ENCODE measurements around the gene INO80.
"Not testable (repeated sequence)": the region's sequence is repeated elsewhere in the genome, so short reads cannot be mapped to it uniquely, and the experiment has no call there.

Gene INO80

DNA sequence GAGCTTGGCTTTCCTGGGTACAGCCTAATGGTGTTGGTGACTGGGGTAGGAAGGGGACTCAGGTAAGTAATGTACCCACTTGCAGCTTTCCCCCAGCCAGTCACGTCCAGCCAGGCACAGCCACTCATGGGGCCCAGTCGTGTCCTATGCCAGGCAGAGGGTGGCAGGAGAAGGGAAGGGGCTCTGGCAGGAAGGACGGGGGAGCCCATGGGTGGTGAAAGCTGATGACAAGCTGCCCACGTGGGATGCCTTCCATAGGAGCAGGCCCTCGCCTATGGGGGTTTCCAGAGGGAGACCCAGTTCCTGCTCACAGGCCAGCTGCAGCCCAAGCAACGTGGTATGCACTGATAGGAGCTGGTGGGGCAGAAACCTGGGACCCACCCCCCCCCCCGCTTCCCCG is 152.1 kb downstream of the INO80 start:
- TF ChIP-seq, protein P1, sequence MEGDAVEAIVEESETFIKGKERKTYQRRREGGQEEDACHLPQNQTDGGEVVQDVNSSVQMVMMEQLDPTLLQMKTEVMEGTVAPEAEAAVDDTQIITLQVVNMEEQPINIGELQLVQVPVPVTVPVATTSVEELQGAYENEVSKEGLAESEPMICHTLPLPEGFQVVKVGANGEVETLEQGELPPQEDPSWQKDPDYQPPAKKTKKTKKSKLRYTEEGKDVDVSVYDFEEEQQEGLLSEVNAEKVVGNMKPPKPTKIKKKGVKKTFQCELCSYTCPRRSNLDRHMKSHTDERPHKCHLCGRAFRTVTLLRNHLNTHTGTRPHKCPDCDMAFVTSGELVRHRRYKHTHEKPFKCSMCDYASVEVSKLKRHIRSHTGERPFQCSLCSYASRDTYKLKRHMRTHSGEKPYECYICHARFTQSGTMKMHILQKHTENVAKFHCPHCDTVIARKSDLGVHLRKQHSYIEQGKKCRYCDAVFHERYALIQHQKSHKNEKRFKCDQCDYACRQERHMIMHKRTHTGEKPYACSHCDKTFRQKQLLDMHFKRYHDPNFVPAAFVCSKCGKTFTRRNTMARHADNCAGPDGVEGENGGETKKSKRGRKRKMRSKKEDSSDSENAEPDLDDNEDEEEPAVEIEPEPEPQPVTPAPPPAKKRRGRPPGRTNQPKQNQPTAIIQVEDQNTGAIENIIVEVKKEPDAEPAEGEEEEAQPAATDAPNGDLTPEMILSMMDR (IDR thresholded peaks at IDR 0.05; ENCODE audit: low read depth, low read length, missing control alignments) = no peak
- no peak overlapping the region for H3K4me3 ChIP-seq (replicated peaks; ENCODE audit: low read depth, low read length)
- DNase-seq (ENCODE audit: extremely low read depth, low read depth) = no peak

DNA sequence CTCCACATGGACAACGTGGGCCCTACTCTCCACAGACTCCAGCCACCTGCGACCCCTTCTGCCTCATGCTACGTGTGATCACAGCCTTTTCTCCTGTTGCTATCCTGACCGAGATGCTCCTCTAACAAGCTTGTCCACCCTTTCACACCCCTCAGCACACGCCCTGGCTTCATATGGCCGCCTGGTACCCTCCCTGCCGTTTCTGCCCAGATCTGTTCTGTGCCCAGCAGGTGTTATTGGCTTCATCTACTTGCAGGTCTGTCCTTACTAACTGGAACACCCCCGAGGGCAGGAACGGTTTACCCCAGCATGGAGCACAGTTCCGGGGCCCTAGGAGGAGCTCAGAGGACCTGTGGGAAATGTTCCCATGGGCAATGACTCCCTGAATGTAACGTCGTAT is 152.9 kb downstream of the INO80 start:
- TF ChIP-seq, protein P1 (IDR thresholded peaks at IDR 0.05; ENCODE audit: low read depth, low read length, missing control alignments) = no peak
- no peak overlapping the region for H3K4me3 ChIP-seq (replicated peaks; ENCODE audit: low read depth, low read length)
- no peak for DNase-seq (ENCODE audit: extremely low read depth, low read depth)

DNA sequence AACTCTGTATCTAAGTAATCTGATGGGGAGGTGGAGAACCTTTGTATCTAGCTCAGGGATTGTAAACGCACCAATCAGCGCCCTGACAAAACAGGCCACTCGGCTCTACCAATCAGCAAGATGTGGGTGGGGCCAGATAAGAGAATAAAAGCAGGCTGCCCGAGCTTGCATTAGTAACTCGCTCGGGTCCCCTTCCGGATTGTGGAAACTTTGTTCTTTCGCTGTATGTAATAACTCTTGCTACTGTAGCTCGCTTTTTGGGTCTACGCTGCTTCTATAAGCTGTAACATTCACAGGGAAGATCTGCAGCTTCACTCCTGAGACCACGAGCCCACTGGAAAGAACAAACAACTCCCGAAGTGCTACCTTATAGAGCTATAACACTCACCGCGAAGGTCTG is 153.8 kb downstream of the INO80 start:
- DNase-seq (ENCODE audit: extremely low read depth, low read depth); H3K4me3 ChIP-seq (replicated peaks; ENCODE audit: low read depth, low read length): not testable (repeated sequence)

DNA sequence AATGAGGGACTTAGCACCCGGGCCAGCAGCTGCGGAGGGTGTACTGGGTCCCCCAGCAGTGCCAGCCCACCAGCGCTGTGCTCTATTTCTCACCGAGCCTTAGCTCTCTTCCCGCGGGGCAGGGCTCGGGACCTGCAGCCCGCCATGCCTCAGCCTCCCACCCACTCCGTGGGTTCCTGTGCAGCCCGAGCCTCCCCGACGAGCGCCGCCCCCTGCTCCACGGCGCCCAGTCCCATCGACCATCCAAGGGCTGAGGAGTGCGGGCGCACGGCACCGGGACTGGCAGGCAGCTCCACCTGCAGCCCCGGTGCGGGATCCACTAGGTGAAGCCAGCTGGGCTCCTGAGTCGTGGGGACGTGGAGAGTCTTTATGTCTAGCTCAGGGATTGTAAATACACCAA is 154.3 kb downstream of the INO80 start:
- not testable (repeated sequence) for H3K4me3 ChIP-seq (replicated peaks; ENCODE audit: low read depth, low read length); DNase-seq (ENCODE audit: extremely low read depth, low read depth)

DNA sequence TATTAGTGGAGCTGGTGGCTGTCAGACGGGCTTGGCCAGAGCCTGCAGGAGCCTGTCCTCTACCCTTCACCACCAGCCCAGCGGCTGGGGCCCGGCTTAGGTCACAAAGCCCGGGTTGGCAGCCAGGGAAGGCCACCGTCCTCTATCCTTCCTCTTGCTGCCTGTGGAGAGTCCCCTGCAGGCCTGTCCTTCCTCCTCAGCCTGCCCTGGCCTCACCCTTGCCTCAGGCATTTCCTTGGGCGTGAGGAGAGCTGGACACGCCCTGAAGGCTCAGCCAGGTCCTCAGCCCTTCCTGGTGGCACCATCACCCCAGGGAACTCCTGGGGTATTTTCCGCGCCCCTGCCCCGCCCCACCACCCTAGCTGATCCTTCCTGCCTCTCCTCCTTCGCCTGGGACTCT is 155.2 kb downstream of the INO80 start:
- no peak overlapping the region for H3K4me3 ChIP-seq (replicated peaks; ENCODE audit: low read depth, low read length)
- TF ChIP-seq, protein P1 (IDR thresholded peaks at IDR 0.05; ENCODE audit: low read depth, low read length, missing control alignments) = no peak
- no peak for DNase-seq (ENCODE audit: extremely low read depth, low read depth)

DNA sequence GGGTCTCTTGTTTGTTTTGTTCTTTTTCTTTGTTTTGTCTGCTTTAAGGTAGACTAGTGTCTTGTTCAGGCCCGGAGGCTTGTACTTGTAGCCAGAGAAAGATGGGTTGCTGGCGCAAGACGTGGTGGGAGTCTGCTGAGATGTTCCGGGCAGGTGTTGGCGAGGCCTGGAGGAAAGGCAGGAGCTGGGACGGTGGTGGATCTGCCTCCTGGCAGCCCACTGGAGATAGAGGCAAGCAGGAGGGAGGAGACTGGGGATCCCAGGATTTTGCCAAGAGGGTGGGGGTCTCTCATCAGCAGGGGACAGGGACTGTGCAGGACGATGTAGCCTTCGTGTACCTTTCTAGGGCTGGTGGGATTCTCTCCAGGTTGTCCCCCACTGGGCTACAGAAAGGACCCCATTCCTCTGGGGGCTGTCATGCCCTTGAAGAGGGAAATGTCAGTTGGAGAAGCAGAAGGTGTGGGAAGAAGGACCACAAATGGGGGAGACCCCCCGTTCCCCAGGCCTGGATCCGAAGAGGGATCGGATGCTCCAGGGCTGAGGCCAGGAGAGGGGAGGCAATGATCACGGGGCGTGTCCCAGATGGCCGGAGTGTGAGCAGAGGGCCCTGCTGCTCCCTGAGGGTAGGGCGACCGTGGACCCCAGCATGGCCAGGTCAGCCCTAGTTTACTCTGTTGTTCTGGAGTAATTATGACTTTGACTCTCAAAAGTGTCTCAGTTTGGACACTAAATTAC is 155.8 kb downstream of the INO80 start:
- TF ChIP-seq, protein P1 (IDR thresholded peaks at IDR 0.05; ENCODE audit: low read depth, low read length, missing control alignments) = no peak
- H3K4me3 ChIP-seq (replicated peaks; ENCODE audit: low read depth, low read length) = no peak overlapping the region
- DNase-seq (ENCODE audit: extremely low read depth, low read depth) = no peak

DNA sequence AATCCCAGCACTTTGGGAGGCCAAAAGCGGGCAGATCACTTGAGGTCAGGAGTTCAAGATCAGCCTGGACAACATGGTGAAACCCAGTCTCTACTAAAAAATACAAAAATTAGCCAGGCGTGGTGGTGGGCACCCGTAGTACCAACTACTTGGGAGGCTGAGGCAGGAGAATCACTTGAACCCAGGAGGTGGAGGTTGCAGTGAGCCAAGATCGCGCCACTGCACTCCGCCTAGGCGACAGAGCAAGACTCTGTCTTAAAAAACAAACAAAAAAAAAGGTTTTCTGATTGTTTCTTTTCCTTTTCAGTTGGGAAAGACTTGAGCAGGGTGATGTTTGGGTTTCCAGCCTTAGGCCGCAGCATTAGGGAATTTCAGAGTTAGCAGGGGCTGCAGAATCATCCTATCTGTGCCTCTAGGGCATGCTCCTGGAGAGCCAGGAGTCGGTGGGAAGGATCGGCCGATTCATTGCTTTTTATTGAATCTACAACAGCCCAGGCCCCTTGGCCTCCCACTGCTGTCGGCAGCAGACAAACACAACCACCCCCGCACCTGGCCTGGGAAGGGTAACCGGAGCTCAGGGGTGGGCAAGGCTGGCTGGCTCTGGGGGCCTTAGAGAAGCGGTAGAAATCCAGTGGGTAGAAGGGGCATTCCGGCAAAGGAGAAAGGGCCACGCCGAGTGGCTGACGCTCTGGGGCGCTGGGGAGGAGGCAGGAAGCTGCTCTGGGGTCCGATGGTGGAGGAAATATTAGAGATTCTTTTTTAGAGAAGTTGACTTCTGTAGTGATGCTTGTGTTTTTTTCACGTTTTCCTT is 156.5 kb downstream of the INO80 start:
- DNase-seq (ENCODE audit: extremely low read depth, low read depth) = no peak
- TF ChIP-seq, protein P1 (IDR thresholded peaks at IDR 0.05; ENCODE audit: low read depth, low read length, missing control alignments) = no peak
- H3K4me3 ChIP-seq (replicated peaks; ENCODE audit: low read depth, low read length) = no peak overlapping the region

Measured in HFF-Myc (cell line).